Measurements from ENCODE around the gene DAND5. TPM values are rescaled to one million over a fixed set of nuclear protein-coding genes. Genes with fewer than 3 reads are reported as not detected.

Gene DAND5
- polyA plus RNA-seq, 1 of the 3 experiments (the other 2 are of a cell fraction), result 1.0 TPM

- Histone ChIP-seq H3K36me3 (replicated peaks in 1 of 2; ENCODE audit: control insufficient read depth in 1 of 2, insufficient read depth in 2 of 2, low read length in 1 of 2) (no peaks in the 10 kb centered on the region), H2AFZ (ENCODE audit: low read depth) (no peak overlapping the region), H3K4me2 (no peak overlapping the region), H3K9me2 (no peaks in the 10 kb centered on the region), H3K9me3 (no peaks in the 10 kb centered on the region), H3K27ac (ENCODE audit: low read depth in 2 of 2, low read length in 1 of 2) (no peak overlapping the region), H4K20me1 (ENCODE audit: insufficient read depth) (no peaks in the 10 kb centered on the region), H3K9ac (no peak overlapping the region), H3K4me3 (ENCODE audit: low read depth in 2 of 2, low read length in 1 of 2) (no peak overlapping the region), H3K4me1 (ENCODE audit: control insufficient read depth in 1 of 2, insufficient read depth in 2 of 2, low read depth in 1 of 2, low read length in 1 of 2) (peaks cover 0 to 8% of the 10 kb centered on the region in 2 experiments; a peak in 1 of 4 replicates), H3K79me2 (ENCODE audit: insufficient read depth) (no peaks in the 10 kb centered on the region), H3F3A (replicated peaks; ENCODE audit: insufficient read depth) (peaks cover 6% of the 10 kb centered on the region), H3K27me3 (ENCODE audit: insufficient read depth) (no peaks in the 10 kb centered on the region)
- TF ChIP-seq MEF2A (IDR thresholded peaks at IDR 0.05; ENCODE audit: borderline replicate concordance, low read depth) (no peak), TCF12 (IDR thresholded peaks at IDR 0.05) (no peak), FOSL2 (IDR thresholded peaks at IDR 0.05; ENCODE audit: borderline replicate concordance, low read depth) (no peak), MXI1 (IDR thresholded peaks at IDR 0.05; ENCODE audit: low read depth, low read length) (no peak), CHD2 (IDR thresholded peaks at IDR 0.05; ENCODE audit: low read length, partially characterized antibody) (no peak), FOXJ3 (CRISPR knock-in tag; IDR thresholded peaks at IDR 0.05) (no peak), RAD21 (IDR thresholded peaks at IDR 0.05; ENCODE audit: low read length) (no peak), PBX3 (IDR thresholded peaks at IDR 0.05) (no peak), IRF3 (IDR thresholded peaks at IDR 0.05; ENCODE audit: low read depth, low read length) (no peak), RCOR1 (IDR thresholded peaks at IDR 0.05; ENCODE audit: low read length) (no peak), GATA2 (CRISPR knock-in tag; IDR thresholded peaks at IDR 0.05) (no peak), RXRA (IDR thresholded peaks at IDR 0.05; ENCODE audit: borderline replicate concordance, low read depth) (no peak)
- 87% methylated on average over 9 of the region's 10 CpGs for WGBS (ENCODE audit: low lambda C conversion rate)
- no peak for DNase-seq
- ChIA-PET POLR2A (no interaction called here), CTCF (interaction anchor here (1.0 kb wide), 1 partner anchor 22 kb away, joined by 3 read pairs; no protein-coding TSS in a partner anchor)
These were observed 18.4 kb downstream of the DAND5 start for GRCh38 chr19:12987781-12988180.

DNA sequence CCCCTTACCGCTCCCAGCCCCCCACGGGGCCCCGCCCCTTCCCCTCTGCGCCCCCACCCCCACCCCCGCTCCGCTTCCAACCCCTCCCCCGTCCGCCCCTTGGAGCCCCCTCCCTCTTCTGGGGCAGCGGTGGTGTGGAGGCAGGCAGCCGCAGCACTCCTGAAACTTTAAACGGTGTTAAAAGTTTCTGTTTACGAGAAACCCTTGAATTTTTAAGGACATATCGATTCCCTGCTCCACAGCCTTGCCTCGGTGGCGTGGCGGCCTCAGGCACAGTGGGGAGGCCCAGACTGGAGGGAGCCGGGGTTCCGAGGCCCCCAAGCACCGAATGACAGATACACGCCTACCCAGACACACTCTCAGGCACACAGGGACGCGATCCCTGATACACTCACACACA is 21.1 kb downstream of the DAND5 start:
- TF ChIP-seq RCOR1 (IDR thresholded peaks at IDR 0.05; ENCODE audit: low read length), result no peak
- no peak for TF ChIP-seq MXI1 (IDR thresholded peaks at IDR 0.05; ENCODE audit: low read depth, low read length)
- no peak for TF ChIP-seq RXRA (IDR thresholded peaks at IDR 0.05; ENCODE audit: borderline replicate concordance, low read depth)
- no peak for TF ChIP-seq CTCF (IDR thresholded peaks at IDR 0.05)
- H3K79me2 ChIP-seq (ENCODE audit: insufficient read depth), result no peaks in the 10 kb centered on the region
- H3K36me3 ChIP-seq (replicated peaks in 1 of 2; ENCODE audit: control insufficient read depth in 1 of 2, insufficient read depth in 2 of 2, low read length in 1 of 2), result no peaks in the 10 kb centered on the region
- H3K27ac ChIP-seq (ENCODE audit: low read depth in 2 of 2, low read length in 1 of 2), result no peak overlapping the region
- H2AFZ ChIP-seq (ENCODE audit: low read depth), result no peak overlapping the region
- no peaks in the 10 kb centered on the region for H3K9me2 ChIP-seq
- no peaks in the 10 kb centered on the region for H4K20me1 ChIP-seq (ENCODE audit: insufficient read depth)
- peaks cover 0 to 8% of the 10 kb centered on the region in 2 experiments; a peak in 1 of 4 replicates for H3K4me1 ChIP-seq (ENCODE audit: control insufficient read depth in 1 of 2, insufficient read depth in 2 of 2, low read depth in 1 of 2, low read length in 1 of 2)
- no peaks in the 10 kb centered on the region for H3K9me3 ChIP-seq
- 82% methylated on average over 21 of the region's 22 CpGs for WGBS (ENCODE audit: low lambda C conversion rate)
- ChIA-PET CTCF (interaction anchor here (0.6 kb wide), 1 partner anchor 25 kb away, joined by 3 read pairs; no protein-coding TSS in a partner anchor), POLR2A (no interaction called here)
- no peak overlapping the region for H3K4me3 ChIP-seq (ENCODE audit: low read depth in 2 of 2, low read length in 1 of 2)
- no peak overlapping the region for H3K9ac ChIP-seq
- H3K4me2 ChIP-seq, result no peak overlapping the region
- no peaks in the 10 kb centered on the region for H3K27me3 ChIP-seq (ENCODE audit: insufficient read depth)
- DNase-seq, result no peak
- H3F3A ChIP-seq (replicated peaks; ENCODE audit: insufficient read depth), result peaks cover 6% of the 10 kb centered on the region

Data from SK-N-SH (cell line).